Muscle of back (tissue), 11 donors: ENCODE data around the gene HEATR1. TPM values are rescaled to one million over a fixed set of nuclear protein-coding genes. Genes with fewer than 3 reads are reported as not detected.

Source experiments
- DNase-seq, 3 donors: peaks; one replicate each; pipeline versions ENCODE4 v3.0.0 to v3.0.0-alpha.2; 2013
- polyA plus RNA-seq, 10 donors: library from polyadenylated mRNA; unstranded; fragments of 120-200 nt; gene quantifications; one replicate each; pipeline ENCODE4 v1.2.1, GENCODE V29; 2013; ENCODE audit not compliant: insufficient read length in 10 of 10

The HEATR1 gene
- polyA plus RNA-seq, 10 donors: 12.1 to 36.2 (median 20.4) TPM

DNA sequence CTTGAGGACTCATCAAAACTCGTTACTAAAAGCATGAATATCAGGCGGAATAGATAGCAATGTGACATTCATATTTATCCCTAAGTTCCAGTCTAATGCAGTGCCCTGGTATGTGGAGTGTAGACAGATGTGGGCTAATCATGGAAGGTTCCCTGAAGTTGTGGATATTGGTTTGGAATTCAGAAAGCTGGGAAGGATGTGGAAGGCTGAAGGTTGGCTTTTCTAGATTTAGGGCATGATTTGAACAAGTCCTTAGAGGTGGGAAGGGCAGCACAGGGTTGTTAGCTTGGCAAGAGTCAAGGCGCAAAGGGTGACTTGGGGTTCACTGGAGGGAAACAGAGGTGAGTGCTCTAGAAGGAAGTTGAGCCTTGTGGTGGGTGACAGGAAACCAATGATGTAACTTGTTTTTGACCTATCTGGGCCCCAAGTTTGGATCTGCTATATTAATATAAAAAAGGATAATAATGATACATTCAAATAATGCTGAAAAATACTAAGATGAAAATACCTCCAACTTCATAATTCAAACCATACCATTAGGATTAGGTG is 58.6 kb downstream of the HEATR1 start:
- no peak for DNase-seq

DNA sequence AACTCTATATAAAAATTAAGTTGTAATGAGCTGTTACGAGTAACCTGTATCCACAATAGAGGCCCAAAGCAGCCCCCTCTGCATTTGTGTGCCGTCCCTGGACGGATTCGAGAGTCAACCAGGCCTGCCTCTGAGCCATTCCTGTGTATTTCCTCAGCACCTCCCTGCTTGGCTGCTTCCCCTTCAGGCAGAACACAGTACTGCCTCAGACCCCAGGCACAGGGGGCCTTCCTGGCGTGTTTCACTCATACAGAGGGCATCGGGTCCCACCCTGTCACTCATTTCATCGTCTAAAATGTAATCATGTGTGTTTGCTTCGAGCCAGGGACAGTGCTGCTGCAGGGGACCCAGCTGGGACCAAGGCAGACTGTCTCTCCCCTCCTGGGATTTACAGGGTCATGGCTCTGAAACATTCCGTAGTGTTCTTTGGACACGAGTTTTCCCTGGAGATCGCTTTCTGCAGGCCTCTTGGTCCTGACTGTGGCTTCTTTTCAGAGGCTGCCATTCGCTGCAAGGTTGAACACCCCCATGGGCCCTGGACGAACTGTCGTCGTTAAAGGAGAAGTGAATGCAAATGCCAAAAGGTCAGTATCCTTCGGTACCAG is 61.1 kb downstream of the HEATR1 start:
- DNase-seq: no peak

DNA sequence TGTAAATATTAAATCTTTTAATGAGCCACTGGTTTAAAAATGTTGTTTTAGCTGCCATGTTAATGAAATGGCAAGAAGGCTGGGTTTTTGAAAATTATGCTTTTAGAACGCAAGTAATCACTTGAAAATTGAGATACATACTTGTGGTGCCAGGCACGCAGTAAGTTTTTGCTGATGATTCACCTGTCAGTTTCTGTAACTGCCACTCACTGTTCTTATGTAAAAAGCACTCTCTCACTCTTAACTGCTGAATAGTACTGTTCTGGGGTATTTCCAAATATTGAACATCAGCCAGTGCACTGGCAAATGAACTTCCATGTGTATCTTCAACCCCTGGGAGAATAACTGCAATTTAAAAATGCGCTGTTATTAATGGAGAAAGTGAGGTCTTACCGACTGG is 62.6 kb downstream of the HEATR1 start:
- DNase-seq: no peak

GRCh38 chr1:236540813-236541465 is 63.4 kb downstream of the HEATR1 start:
- DNase-seq: no peak

DNA sequence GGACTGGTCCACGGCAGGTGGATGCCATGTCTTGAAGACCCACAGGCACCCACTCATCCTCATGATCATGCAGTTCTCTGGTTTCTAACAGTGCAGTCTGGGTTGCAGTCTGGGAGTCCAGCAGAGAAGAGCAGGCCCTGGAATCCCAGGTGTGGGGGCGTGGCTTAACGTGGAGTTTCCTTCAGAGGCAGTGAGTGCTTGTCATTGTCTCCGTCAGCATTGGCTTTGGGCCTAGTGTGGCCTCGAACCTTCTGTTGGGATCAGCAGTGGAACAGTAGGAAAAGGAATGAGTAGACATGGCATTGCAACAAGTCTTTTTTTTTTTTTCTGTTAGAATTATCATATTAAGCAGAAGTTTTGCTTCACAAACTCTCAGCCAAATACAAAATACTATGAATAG is 67.8 kb downstream of the HEATR1 start:
- DNase-seq: no peak

GRCh38 chr1:236535662-236536161 is 68.6 kb downstream of the HEATR1 start:
- no peak for DNase-seq

- no peak for DNase-seq
Measured at GRCh38 chr1:236535190-236535589, 69.1 kb downstream of the HEATR1 start.

DNA sequence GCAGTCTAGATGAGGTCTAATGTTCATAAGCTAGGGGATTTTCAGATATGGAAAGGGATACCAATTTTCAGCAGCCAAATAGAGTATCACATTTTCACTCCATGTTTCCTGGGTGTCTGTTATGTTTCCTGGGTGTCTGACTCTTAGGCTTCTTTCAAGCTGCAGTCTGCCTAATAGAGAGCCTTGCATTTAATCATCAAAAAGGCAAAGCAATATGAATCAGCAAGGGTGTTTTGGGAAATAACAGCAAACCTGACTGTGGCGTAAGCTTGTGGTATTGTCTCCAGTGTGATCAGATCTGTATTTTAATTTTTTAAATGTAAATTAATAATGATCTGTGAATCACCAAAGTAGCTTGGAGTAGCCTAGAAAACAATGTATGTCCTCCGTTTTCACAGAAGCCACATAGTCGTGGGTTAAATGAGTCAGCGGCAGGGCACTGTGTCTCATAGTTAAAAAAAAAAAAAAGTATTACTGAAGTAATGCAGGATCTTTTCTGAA is 70.1 kb downstream of the HEATR1 start:
- DNase-seq: peak in 1 of 3 donors; percentile 19

DNA sequence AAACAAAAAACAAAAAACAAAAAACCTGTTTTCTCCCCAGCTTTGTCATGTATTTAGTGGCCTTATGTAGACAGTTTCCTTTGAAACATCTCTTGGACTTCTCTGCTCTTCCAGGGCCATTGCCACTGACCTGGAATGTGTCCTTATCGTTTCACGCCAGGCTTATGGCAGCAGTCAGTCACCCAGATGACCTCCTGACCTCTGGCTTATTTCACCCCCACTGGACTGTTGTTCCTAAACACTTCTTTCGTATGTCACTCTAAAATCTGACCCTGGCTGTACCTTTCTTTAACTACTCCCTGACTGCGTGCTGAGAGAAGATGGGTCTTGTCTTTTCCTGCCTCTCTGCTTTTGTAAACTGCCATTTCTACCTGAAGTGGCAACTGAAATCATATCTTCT is 71.5 kb downstream of the HEATR1 start:
- no peak for DNase-seq

DNA sequence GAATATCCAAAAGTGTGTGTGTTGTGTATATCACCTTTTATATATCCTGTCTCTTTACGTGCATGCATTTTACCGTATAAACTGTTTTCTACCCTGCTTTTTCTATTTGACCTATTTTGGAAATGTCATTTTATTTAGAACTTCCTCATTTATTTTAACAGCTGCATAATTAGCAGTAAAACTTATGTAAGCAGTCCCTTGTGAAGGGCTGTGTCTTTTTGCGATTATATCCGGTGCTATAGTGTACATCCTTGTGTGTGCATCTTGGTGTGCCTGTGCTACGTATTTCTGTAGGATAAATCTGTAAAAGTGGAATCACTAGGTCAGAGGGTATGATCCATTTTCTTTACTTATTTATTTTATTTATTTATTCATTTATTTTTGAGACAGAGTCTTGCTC is 73.4 kb downstream of the HEATR1 start:
- no peak for DNase-seq

GRCh38 chr1:236530286-236530685 is 74.0 kb downstream of the HEATR1 start:
- DNase-seq: no peak

DNA sequence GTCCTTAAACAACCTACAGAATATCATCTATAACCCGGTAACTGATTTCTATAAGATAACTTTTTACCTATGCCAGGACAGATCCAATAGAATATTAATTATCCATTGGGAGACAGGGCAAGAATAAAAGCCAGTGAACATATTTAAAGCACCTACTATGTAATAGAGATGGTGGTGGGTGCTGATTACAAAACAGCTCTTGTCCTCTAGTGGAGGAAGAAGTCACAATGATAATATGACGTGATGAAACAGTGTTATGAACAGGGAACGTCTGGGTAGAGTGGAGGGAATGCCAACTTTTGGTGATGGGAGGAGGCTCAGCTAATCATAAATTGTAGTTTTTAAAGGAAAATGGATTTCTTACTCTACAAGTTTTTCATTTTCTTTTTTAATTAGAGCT is 78.2 kb downstream of the HEATR1 start:
- DNase-seq: no peak

DNA sequence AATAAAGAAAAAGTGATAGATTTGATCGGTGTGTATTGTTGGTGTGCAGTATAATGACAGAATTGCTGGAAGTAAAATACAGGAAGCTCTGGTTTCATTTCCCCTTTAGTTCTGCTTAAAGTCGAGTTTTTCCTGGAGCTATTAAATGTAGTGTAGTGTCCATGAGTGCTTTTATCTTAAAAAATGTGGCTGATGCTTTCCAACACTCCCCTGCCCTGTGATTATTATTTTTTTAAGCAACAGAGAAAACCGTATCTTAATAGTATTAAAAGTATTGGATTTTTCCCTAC is 79.5 kb downstream of the HEATR1 start:
- DNase-seq: no peak

- peak; percentile 78 to 91 (median 80) for DNase-seq
Measured at GRCh38 chr1:236524142-236524894, 80.0 kb downstream of the HEATR1 start.

DNA sequence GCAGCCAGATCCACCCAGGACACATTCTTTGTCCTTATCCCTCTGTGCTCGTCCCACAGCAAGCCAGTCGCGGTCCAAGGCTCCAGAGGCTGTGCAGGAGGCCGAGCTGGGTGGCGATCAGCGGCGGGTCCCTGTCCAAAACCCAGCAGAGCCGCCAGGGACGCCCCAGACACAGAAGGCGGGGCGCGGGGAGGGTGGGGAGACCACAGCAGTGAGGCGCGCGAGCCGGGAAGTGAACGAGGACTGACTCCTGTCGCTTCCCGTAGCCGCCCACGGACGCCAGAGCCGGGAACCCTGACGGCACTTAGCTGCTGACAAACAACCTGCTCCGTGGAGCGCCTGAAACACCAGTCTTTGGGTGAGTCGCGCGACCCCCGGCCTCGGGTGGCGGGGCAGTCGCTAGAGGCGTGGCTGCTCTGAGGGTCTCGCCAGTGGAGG is 80.6 kb downstream of the HEATR1 start, which contains the start of gene LGALS8:
TSS of gene LGALS8 (plus strand) at position 279 of the 438 bp plus-strand sequence. CDS start 2,089 bp downstream, outside the sequence.
- peak; percentile 80 to 95 (median 91) for DNase-seq

DNA sequence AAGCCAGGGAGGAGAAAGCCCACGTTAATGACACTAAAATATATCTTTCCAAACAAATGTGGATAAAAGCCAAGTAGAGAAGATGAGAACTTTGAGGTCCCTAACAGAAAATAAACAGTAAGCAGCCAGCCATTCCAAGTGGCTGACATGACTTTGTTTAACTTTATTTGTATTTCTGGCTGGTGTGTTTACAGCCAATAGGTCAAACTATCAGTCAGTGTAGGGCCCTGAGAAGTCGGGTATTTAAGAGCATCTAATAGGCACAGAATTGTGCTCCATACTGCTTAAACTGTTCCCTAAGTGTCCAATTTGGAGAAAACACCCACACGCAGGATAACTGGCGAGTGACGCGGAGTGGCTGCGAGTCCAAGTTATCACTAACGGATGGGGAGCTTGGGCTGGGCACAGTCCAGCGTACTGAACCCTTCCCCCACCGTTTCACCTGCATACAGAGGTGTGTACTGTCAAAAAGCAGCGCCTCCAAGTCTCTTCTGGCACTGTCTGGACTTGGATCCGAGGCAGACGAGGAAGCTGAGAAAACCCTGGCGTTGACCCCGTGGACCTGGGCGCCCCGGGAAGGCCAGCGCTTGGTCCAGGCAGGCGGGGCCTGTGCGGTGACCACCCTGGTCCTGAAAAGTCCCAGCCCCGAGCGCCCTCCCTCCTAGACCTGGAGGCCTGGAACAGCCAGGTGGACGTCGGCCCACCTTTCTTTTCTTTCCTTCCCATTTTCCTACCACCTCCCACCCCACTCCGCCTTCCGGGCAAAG is 81.2 kb downstream of the HEATR1 start:
- DNase-seq: peak in 1 of 3 donors; percentile 52

- no peak for DNase-seq
Measured at GRCh38 chr1:236520445-236521005, 83.8 kb downstream of the HEATR1 start.

DNA sequence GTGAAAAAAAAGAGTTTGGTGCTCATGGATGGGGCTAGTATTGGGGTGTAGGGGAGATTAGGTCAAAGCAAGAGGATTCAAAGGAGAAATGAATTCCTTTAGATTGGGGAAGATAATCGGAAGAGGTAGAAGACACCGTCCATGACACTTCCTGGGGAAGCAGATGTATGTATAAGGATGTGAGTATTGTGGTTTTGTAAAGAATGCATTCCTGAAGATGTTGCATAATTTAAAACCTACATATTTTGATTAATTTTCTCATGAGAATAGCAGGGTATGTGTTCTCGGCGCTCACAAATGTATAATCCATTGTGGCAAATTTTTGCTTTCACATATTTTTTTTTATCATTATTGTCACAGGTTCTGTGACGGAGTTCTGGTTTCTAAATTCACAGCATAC is 86.0 kb downstream of the HEATR1 start:
- DNase-seq: no peak

DNA sequence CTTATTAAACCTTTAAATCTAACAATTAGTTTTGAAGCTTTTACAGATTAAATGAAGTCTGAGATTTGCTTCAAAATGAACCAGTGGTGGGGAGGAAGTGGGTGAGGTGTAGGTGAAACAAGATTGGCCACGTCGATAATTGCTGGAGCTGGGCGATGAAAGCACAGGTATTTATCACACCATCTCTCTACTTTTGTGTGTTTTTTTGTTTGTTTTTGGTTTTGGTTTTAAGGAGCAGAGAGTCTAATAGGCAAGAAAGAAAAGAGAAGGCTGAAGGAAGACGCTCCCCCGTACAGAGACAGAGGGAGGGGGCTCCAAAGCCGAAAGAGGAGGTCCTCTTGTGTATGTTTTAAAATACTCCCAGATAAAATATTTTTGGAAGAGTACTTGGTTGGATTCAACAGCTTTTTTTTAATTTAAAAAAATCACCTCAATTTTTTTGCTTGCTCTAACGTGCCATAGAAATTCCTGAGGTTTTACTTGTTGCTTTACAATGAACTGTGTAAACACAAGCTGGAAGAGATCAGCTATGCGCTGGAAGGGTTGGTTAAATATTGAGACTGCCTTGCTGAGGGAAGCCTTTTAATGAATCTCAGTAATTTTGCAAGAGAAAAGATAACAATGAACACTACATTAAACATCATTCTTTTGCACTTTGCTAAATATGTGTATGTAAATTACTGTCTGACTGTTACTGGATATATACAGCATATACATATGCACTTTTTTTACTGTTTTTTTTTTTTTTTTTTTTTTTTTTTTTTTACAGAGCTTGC is 87.2 kb downstream of the HEATR1 start:
- no peak for DNase-seq

- DNase-seq: peak in 1 of 3 donors; percentile 51
Measured at GRCh38 chr1:236515443-236515958, 88.8 kb downstream of the HEATR1 start.
